ENCODE measurements around the gene REV3L.

The REV3L gene

DNA sequence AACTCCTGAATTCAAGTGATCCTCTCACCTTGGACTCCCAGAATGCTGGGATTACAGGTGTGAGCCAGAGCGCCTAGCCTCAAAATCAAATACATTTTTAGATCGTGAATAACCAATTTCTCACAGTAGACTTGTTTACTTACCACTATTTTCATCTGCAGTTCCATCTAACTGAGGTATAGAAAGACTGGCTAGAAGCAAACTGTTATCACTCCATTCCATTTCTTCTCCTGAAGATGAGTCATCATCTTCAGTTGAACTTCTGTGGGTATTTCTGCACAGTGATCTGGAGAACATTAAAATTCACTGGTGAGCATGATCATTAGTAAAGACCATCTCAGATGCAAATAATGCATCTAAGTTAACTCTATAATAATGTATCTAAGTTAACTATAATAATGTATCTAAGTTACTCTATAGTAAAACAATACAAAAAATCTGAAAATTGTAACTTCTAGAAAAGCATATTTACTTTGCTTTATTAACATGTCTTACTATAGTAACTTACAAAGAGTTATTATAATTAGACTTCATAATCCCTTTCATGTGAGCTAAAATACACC, 105.4 kb downstream of the REV3L start:
- H3K36me3 ChIP-seq (ENCODE audit: control insufficient read depth, insufficient read depth, low read length), result peaks cover 50% of the 10 kb centered on the region
- H3K4me1 ChIP-seq (ENCODE audit: control insufficient read depth, insufficient read depth, low read length, poor library complexity, severe bottlenecking), result no peaks in the 10 kb centered on the region
- H3K4me3 ChIP-seq (ENCODE audit: extremely low read depth, insufficient read depth, low read length, poor library complexity, severe bottlenecking), result no peak overlapping the region
- H3K9me3 ChIP-seq (ENCODE audit: control insufficient read depth, low read length), result no peaks in the 10 kb centered on the region
- 94 to 100% methylated on average over 1 to 2 of the region's 2 CpGs for WGBS, 2 experiments (ENCODE audit: insufficient coverage in 2 of 2)
- H3K27ac ChIP-seq (ENCODE audit: low read depth, low read length, severe bottlenecking), result no peak overlapping the region

DNA sequence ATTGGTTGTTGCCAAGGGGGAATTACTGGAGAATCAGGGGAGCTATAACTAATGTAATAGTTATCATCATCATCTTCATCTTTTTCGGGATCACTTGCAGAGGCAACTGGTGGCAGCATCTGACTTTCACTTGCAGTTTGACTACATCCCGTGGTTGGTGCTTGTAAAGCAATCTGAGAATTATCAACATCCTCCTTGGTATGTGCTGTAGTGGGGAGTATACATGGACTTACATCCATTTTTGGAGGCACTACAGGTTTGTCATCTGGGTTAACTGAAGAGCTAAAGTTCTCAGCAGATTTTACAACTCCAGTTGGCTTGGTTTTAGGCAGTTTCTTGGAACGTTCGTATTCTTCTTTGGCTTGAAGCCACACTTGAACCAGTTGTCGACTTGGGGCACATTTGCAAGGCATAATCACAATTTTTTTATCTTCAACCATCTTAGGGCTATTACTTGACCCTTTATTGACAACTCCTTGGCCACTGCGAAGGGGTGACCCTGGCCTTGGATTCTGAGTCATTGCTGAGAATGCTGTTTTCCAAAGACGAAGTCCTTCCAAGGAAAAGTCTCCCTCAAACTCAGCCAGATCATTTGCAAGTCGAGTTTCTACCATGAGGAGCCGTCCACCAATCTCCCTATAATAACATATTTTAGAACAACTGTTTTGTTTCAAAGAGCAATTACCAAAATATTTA, 115.5 kb downstream of the REV3L start:
- no peaks in the 10 kb centered on the region for H3K9me3 ChIP-seq (ENCODE audit: control insufficient read depth, low read length)
- no peak overlapping the region for H3K4me3 ChIP-seq (ENCODE audit: extremely low read depth, insufficient read depth, low read length, poor library complexity, severe bottlenecking)
- 91 to 96% methylated on average over 7 of the region's 9 CpGs for WGBS, 2 experiments (ENCODE audit: insufficient coverage in 2 of 2)
- no peaks in the 10 kb centered on the region for H3K4me1 ChIP-seq (ENCODE audit: control insufficient read depth, insufficient read depth, low read length, poor library complexity, severe bottlenecking)
- H3K27ac ChIP-seq (ENCODE audit: low read depth, low read length, severe bottlenecking), result no peak overlapping the region
- peaks cover 14% of the 10 kb centered on the region for H3K36me3 ChIP-seq (ENCODE audit: control insufficient read depth, insufficient read depth, low read length)

DNA sequence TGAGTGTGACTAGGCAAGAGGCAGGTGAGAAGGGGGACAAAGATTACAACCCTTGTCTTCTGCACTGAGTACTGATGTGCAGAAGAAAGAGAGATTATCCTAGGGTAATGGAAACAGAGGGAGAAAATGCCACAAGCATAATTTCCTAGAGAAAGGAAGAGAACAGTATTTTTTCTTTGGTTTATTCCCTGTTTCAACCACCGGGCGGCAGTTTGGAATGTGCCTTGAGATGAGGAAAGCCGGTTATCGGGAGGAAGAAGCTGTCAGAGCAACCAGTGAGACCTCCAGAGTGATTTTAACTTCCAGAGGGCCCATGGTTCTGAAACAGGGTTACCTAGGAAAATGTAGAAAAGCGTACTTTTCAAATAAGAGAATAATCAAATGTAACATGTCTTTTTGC, 121.4 kb downstream of the REV3L start:
- Histone ChIP-seq H3K9me3 (ENCODE audit: control insufficient read depth, low read length) (no peaks in the 10 kb centered on the region), H3K36me3 (ENCODE audit: control insufficient read depth, insufficient read depth, low read length) (peaks cover 10% of the 10 kb centered on the region), H3K27ac (ENCODE audit: low read depth, low read length, severe bottlenecking) (no peak overlapping the region), H3K4me1 (ENCODE audit: control insufficient read depth, insufficient read depth, low read length, poor library complexity, severe bottlenecking) (no peaks in the 10 kb centered on the region), H3K4me3 (ENCODE audit: extremely low read depth, insufficient read depth, low read length, poor library complexity, severe bottlenecking) (no peak overlapping the region)
- WGBS, 2 experiments (ENCODE audit: insufficient coverage in 2 of 2), result 22% methylated on average over 4 of the region's 5 CpGs; no CpG with 5 or more reads in 1 of the 2 experiments

DNA sequence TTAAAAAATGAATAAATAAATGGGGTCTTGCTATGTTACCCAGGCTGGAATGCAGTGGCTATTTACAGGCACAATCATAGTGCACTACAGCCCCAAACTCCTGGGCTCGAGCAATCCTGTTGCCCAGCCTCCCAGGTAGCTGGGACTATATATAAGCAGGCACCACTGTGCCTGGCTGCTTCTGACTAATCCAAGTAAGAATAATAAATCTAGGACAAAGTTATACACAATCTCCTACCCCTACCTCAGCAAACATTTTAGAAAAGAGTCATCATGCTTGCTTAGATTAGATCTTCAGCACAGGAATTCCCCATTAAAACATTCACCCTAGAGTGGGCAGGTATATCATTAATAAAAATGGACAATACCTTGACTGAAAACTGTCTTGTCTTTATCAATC, 124.6 kb downstream of the REV3L start:
- Histone ChIP-seq H3K4me3 (ENCODE audit: extremely low read depth, insufficient read depth, low read length, poor library complexity, severe bottlenecking) (no peak overlapping the region), H3K36me3 (ENCODE audit: control insufficient read depth, insufficient read depth, low read length) (peaks cover 25% of the 10 kb centered on the region), H3K9me3 (ENCODE audit: control insufficient read depth, low read length) (no peaks in the 10 kb centered on the region), H3K27ac (ENCODE audit: low read depth, low read length, severe bottlenecking) (no peak overlapping the region), H3K4me1 (ENCODE audit: control insufficient read depth, insufficient read depth, low read length, poor library complexity, severe bottlenecking) (no peaks in the 10 kb centered on the region)
- 100% methylated on average over 1 of the region's 1 CpG for WGBS, 2 experiments (ENCODE audit: insufficient coverage in 2 of 2)

DNA sequence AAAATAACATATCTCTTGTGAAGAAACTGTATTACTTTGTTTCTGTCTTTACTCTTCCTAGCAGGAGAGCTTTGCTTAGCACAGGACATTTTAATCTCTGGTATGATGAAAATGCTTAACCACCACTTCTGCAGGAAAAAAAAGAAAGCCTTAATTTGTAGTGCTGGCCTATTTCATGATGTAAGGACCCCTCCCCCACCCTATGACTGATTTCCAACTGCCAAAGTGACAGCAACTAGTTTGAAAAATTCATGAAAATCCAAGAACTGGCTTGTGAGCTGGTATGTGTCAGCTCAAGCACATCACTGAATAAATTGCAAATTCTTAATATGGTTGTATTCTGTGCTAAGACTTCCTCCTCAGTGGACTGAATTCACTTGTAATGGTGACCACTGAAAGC, 125.3 kb downstream of the REV3L start:
- no peaks in the 10 kb centered on the region for H3K4me1 ChIP-seq (ENCODE audit: control insufficient read depth, insufficient read depth, low read length, poor library complexity, severe bottlenecking)
- H3K27ac ChIP-seq (ENCODE audit: low read depth, low read length, severe bottlenecking), result no peak overlapping the region
- H3K36me3 ChIP-seq (ENCODE audit: control insufficient read depth, insufficient read depth, low read length), result peaks cover 29% of the 10 kb centered on the region
- no peak overlapping the region for H3K4me3 ChIP-seq (ENCODE audit: extremely low read depth, insufficient read depth, low read length, poor library complexity, severe bottlenecking)
- no peaks in the 10 kb centered on the region for H3K9me3 ChIP-seq (ENCODE audit: control insufficient read depth, low read length)

DNA sequence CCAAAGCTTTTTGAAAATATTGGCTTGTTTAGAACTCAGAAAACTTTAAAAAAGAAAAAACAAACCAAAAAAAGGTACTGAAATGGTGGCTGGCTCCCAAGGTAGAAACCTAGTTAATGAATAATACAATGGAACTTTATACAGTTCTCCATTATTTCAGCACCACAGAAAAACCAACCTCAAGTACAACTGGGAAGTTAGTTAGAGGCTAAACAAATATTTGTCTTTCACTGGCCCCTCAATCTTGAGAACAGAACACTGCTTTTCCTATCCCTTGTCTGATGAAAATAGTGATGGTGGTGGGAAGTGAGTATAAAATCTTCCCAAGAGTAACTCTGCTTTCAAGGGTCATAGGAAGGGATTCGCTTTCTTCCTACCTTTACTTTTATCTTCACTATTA, 126.5 kb downstream of the REV3L start:
- Histone ChIP-seq H3K4me1 (ENCODE audit: control insufficient read depth, insufficient read depth, low read length, poor library complexity, severe bottlenecking) (no peaks in the 10 kb centered on the region), H3K36me3 (ENCODE audit: control insufficient read depth, insufficient read depth, low read length) (peaks cover 34% of the 10 kb centered on the region), H3K9me3 (ENCODE audit: control insufficient read depth, low read length) (no peaks in the 10 kb centered on the region), H3K4me3 (ENCODE audit: extremely low read depth, insufficient read depth, low read length, poor library complexity, severe bottlenecking) (no peak overlapping the region), H3K27ac (ENCODE audit: low read depth, low read length, severe bottlenecking) (no peak overlapping the region)
- WGBS, 2 experiments (ENCODE audit: insufficient coverage in 2 of 2), result no CpG with 5 or more reads among the region's 1 CpG

DNA sequence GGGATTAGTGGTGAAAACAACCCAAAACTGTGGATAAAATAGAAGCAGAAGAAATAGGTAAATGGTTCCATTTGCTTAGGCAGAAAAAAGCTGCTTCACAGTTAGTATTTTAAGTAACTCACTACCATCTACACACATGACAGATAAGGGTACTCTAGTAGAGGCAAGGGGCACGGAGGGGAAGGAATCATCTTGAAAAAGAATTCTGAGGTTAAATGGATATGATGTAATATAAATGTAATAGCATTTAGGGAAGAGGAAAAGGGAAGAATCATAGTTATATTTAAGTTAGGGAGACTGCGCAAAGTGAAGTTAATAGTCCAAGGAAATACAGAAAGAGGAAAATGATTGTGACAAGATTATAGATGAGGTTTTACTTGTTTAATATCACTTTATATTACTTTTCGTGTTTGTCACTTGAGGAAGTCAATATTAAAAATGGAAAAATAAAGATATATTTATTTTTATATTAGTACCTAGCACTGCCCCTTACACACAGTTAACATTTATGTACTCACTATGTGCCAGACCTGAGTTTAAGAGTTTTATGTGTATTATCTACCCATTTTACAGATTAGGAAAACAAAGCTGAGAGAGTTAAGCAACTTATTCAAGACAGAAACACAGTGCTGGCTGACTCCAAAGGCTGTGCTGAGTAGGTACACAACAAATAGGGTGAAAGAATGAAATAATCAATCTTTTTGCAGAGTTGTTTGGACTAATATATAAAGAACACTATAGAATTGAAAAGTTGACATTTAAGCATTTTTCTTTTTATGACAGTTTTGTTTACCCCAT, 128.1 kb downstream of the REV3L start:
- H3K27ac ChIP-seq (ENCODE audit: low read depth, low read length, severe bottlenecking), result no peak overlapping the region
- H3K9me3 ChIP-seq (ENCODE audit: control insufficient read depth, low read length), result no peaks in the 10 kb centered on the region
- H3K36me3 ChIP-seq (ENCODE audit: control insufficient read depth, insufficient read depth, low read length), result peaks cover 41% of the 10 kb centered on the region
- H3K4me3 ChIP-seq (ENCODE audit: extremely low read depth, insufficient read depth, low read length, poor library complexity, severe bottlenecking), result no peak overlapping the region
- H3K4me1 ChIP-seq (ENCODE audit: control insufficient read depth, insufficient read depth, low read length, poor library complexity, severe bottlenecking), result no peaks in the 10 kb centered on the region
- WGBS, 2 experiments (ENCODE audit: insufficient coverage in 2 of 2), result 88% methylated on average over 1 of the region's 3 CpGs; no CpG with 5 or more reads in 1 of the 2 experiments

DNA sequence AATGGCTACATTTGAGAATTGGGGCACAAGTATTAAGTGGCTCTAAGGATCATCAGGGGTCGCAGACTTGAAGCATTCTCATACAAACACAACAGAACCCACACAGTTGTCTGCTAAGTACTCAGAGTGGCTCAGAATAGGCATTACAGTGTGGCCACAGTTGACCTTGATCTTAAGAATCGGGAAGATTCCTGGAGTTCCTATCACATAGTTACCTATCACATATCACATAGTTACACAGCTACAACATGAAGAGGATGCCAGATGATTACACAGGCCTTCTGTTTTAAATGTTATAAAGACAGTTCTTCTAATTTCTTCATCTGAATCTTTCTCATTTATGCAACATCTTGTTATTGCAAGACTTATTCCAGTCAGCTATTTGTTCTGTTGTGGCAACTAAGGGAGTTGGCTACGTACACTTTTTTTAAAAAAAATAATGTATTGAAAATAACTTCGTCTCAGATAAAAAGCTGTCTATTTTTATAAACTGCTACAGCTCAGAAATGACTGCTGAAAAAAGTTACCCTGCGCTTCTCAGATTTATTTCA, 129.0 kb downstream of the REV3L start:
- H3K27ac ChIP-seq (ENCODE audit: low read depth, low read length, severe bottlenecking), result no peak overlapping the region
- no peaks in the 10 kb centered on the region for H3K9me3 ChIP-seq (ENCODE audit: control insufficient read depth, low read length)
- no peak overlapping the region for H3K4me3 ChIP-seq (ENCODE audit: extremely low read depth, insufficient read depth, low read length, poor library complexity, severe bottlenecking)
- WGBS, 2 experiments (ENCODE audit: insufficient coverage in 2 of 2), result 100% methylated on average over 1 of the region's 5 CpGs
- no peaks in the 10 kb centered on the region for H3K4me1 ChIP-seq (ENCODE audit: control insufficient read depth, insufficient read depth, low read length, poor library complexity, severe bottlenecking)
- peaks cover 47% of the 10 kb centered on the region for H3K36me3 ChIP-seq (ENCODE audit: control insufficient read depth, insufficient read depth, low read length)

DNA sequence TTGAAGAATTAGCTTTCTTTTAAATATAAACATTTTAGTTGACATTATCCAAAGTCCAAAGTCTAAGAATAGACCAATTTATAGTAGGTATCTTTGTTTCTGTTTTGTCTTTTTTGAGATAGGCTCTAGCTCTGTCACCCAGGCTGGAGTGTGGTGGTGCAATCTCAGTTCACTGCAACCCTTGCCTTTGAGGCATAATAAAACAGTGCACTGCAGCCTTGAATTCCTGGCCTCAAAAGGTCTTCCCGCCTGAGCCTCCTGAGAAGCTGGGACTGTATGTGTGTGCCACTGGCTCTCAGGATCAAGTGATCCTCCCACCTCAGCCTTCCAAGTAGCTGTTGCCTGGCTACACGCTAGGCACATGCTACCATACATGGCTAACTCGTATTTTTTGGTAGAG, 135.4 kb downstream of the REV3L start:
- H3K4me1 ChIP-seq (ENCODE audit: control insufficient read depth, insufficient read depth, low read length, poor library complexity, severe bottlenecking), result no peaks in the 10 kb centered on the region
- no peaks in the 10 kb centered on the region for H3K9me3 ChIP-seq (ENCODE audit: control insufficient read depth, low read length)
- no peak overlapping the region for H3K27ac ChIP-seq (ENCODE audit: low read depth, low read length, severe bottlenecking)
- peaks cover 25% of the 10 kb centered on the region for H3K36me3 ChIP-seq (ENCODE audit: control insufficient read depth, insufficient read depth, low read length)
- H3K4me3 ChIP-seq (ENCODE audit: extremely low read depth, insufficient read depth, low read length, poor library complexity, severe bottlenecking), result no peak overlapping the region
- 83 to 89% methylated on average over 2 to 3 of the region's 3 CpGs for WGBS, 2 experiments (ENCODE audit: insufficient coverage in 2 of 2)

DNA sequence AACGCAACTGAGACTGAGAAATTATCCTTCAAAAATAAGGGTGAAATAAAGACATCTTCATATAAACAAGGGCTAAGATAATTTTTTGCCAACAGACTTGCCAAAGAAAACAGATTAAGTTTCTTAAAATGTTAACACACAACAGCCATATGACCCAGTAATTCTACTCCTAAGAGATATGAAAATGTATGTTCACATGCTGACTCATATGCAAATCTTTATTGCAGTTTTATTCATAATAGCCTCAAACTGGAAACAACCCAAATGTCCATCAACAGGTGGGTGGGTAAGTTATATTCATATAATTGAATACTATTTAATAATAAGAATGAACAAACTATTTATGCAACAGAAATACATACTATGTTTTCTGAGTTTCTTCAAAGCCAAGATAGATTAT, 140.1 kb downstream of the REV3L start:
- H3K4me1 ChIP-seq (ENCODE audit: control insufficient read depth, insufficient read depth, low read length, poor library complexity, severe bottlenecking), result no peaks in the 10 kb centered on the region
- H3K4me3 ChIP-seq (ENCODE audit: extremely low read depth, insufficient read depth, low read length, poor library complexity, severe bottlenecking), result no peak overlapping the region
- no CpG with 5 or more reads among the region's 1 CpG for WGBS, 2 experiments (ENCODE audit: insufficient coverage in 2 of 2)
- no peaks in the 10 kb centered on the region for H3K9me3 ChIP-seq (ENCODE audit: control insufficient read depth, low read length)
- H3K36me3 ChIP-seq (ENCODE audit: control insufficient read depth, insufficient read depth, low read length), result peaks cover 16% of the 10 kb centered on the region
- no peak overlapping the region for H3K27ac ChIP-seq (ENCODE audit: low read depth, low read length, severe bottlenecking)
